Measurements from ENCODE around the gene NOS2.
"Not testable (repeated sequence)": the region's sequence is repeated elsewhere in the genome, so short reads cannot be mapped to it uniquely, and the experiment has no call there.

The NOS2 gene

GRCh38 chr17:27800522-27800921 lies at the start of gene NOS2:
TSS of gene NOS2 (minus strand) at chr17:27800529. CDS start at chr17:27798809, 1,720 bp downstream.
- DNase-seq (ENCODE audit: low read depth in 2 of 2): no peak

DNA sequence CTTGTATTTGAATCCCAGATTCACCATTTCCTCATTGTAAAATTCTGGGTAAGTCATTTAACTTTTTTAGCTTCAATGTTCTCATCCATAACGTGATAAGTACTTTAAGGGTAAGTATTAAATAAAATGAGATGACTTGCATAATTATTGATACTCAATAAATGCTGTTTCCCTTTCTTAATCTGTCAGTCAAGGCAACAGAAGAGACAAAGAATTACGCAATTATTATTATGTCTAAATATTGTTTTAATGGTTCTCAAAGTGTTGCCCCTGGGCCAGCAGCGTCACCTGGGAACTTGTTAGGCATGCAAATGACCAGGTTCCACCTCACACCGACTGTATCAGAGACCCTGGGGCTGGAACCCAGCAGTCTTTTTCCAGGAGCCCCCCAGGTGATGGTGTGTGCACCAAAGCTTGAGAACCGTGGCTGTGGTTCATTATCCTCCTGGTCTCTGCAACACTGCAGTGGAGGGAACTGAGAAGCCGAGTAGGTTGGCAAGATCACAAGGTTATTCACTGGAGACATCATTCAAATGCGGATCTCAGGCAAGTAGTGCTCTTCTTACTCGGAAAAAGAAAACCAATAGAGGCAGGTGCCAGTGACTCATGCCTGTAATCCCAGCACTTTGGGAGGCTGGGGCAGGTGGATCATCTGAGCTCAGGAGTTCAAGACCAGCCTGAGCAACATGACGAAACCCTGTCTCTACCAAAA lies 49.3 kb upstream of the NOS2 start:
- DNase-seq (ENCODE audit: low read depth in 2 of 2): no peak

- no peak for DNase-seq (ENCODE audit: low read depth in 2 of 2)
Measured at GRCh38 chr17:27848931-27849330, 48.6 kb upstream of the NOS2 start.

- not testable (repeated sequence) for DNase-seq (ENCODE audit: low read depth in 2 of 2)
Measured at GRCh38 chr17:27846808-27847307, 46.5 kb upstream of the NOS2 start.

GRCh38 chr17:27846042-27846655 lies 45.8 kb upstream of the NOS2 start:
- DNase-seq (ENCODE audit: low read depth in 2 of 2): peak in 1 of 2 experiments; percentile 4

DNA sequence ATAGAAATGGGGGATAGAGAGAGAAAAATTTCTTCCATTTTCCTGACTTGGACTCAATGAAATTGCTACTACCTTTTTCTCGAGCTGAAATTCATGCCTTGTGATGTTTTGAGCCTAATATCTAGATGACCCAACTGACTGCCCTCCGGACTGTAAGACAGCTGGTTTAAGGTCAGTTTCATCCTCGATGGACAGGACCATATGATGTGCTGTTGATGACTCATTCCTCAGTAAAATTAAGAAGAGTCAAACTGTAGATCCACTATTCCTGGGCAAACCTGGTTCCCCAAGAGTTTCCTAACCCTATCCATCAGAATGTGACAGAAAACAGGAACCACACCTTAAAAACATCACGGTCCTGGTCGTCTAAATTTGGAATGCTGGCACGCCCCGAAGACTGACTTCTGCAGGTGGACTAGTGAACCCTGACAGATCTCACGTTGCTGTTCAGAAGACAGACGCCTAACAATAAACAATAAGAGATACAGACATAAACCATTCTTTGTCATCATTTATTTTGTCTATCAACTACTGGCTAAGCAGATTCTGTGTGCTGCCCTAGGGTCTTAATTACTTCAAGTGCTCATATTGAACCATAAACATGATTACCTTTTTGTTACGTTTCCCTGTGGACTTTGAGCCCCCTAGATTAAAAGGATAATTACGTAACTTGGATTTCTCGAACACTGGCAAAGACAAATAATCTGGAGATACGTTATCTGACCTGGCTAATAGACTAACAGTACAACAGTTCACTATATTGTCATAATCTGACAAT lies 45.1 kb upstream of the NOS2 start:
- DNase-seq (ENCODE audit: low read depth in 2 of 2): no peak

DNA sequence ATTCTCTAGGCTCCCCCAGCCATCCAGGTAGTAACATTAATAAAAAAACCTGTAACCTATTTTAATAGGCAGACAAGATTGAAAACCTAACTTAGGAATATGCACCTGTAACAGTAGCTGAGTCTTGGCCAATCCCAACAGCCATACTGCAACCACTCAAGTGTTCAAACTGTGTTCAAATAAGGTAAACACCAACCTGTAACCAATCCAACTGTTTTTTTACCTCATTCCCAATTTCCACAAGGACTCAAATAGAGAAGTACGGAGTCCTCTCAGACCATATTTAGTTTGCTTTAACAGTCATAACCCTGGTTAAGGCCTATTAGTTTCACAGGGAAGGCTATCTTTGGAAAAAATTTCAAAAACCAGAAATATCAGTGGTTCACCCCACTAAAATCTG lies 40.4 kb upstream of the NOS2 start:
- DNase-seq (ENCODE audit: low read depth in 2 of 2): no peak

GRCh38 chr17:27840406-27840678 lies 40.0 kb upstream of the NOS2 start:
- DNase-seq (ENCODE audit: low read depth in 2 of 2): not testable (repeated sequence)

DNA sequence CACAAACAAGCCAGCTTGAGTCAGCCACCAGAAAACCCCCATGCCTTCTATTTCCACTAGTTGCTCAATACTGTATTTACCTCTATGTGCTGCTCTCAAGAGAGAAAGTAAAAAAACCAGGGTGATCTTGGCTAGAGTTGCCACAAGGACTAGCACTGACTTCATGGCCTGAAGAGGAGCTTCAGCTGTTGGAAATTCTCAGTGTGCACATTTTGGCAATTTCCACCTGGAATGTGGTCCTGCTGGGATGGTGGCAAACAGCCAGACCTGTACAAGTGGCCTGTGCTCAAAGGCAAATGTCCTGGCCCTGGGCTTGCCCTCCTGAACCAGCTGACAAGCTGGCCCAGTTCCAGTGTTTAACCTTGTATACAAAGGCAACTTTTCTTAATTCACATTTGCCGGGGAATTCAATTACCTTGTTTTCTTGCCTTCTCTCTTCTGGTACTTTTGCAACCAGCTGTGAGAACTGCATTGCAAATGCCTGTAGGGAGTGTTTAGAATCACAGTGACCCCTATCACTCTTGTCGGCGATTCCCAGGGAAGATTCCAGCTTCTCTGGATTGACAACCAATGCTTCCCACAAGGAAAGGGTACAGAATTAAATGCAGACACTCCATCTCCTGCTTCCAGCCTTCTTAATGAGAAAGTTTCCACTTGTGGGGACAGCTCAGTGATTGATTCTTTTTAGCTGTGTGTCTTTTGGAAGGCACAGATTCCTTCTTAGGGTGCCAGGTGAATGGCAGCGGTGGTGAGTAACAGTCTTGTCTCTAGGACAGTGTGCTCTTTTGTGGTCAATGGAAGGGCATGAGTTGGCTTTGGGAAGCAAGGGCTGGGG lies 39.5 kb upstream of the NOS2 start:
- DNase-seq (ENCODE audit: low read depth in 2 of 2): not testable (repeated sequence)

- DNase-seq (ENCODE audit: low read depth in 2 of 2): not testable (repeated sequence)
Measured at GRCh38 chr17:27838607-27839006, 38.3 kb upstream of the NOS2 start.

- DNase-seq (ENCODE audit: low read depth in 2 of 2): not testable (repeated sequence)
Measured at GRCh38 chr17:27837769-27838168, 37.4 kb upstream of the NOS2 start.

GRCh38 chr17:27836651-27837050 lies 36.3 kb upstream of the NOS2 start:
- no peak for DNase-seq (ENCODE audit: low read depth in 2 of 2)

- DNase-seq (ENCODE audit: low read depth in 2 of 2): no peak
Measured at GRCh38 chr17:27834571-27834970, 34.2 kb upstream of the NOS2 start.

- no peak for DNase-seq (ENCODE audit: low read depth in 2 of 2)
Measured at GRCh38 chr17:27832831-27833230, 32.5 kb upstream of the NOS2 start.

DNA sequence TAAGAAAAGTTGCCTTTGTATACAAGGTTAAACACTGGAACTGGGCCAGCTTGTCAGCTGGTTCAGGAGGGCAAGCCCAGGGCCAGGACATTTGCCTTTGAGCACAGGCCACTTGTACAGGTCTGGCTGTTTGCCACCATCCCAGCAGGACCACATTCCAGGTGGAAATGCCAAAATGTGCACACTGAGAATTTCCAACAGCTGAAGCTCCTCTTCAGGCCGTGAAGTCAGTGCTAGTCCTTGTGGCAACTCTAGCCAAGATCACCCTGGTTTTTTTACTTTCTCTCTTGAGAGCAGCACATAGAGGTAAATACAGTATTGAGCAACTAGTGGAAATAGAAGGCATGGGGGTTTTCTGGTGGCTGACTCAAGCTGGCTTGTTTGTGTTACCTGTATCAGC lies 29.6 kb upstream of the NOS2 start:
- DNase-seq (ENCODE audit: low read depth in 2 of 2): not testable (repeated sequence)

- not testable (repeated sequence) for DNase-seq (ENCODE audit: low read depth in 2 of 2)
Measured at GRCh38 chr17:27829143-27829711, 28.9 kb upstream of the NOS2 start.

- DNase-seq (ENCODE audit: low read depth in 2 of 2): no peak
Measured at GRCh38 chr17:27825459-27825858, 25.1 kb upstream of the NOS2 start.

DNA sequence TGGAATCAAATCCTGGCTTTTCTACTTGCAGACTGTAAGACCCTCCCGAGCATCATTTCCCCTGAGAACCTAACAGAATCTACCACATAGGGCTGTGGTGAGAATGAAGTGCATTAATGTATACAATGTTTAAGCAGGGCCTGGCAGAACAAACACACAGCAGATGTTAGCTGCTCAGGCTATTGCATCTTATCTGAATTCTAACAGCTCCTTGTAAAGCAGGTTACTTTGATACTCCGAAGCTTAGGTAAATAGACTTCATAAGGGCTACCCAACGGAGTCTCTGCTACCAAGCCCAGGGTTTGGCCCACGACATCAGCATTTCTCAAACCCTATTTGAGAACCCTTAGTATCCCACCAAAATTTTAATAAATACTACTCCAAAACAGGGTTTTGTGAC lies 24.4 kb upstream of the NOS2 start:
- DNase-seq (ENCODE audit: low read depth in 2 of 2): no peak

DNA sequence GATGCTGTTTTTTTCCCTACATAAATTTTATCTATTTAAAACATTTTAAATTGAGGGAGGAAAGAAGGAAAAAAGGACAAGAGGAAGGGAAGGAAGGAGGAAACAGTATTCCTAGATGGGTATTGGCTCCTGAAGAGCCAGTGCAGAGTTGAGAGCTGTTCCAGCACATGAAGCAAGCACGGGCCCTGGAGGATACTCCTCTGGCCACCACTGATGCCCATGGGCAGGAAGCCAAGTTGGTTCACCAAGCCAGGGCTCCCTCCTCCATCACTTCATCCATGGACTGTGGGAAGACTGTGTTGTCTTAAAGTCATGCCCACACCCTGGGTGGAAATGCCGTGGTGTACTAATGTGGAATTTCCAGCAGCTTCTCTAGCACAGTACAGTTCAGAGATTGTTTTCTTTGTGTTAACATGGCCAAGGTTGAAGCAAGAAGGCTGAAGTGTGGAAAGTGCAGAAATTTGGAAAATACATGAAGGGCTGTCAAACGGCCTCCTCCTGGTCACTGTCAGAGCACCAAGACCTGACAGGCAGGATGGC lies 23.9 kb upstream of the NOS2 start:
- no peak for DNase-seq (ENCODE audit: low read depth in 2 of 2)

GRCh38 chr17:27822108-27822507 lies 21.8 kb upstream of the NOS2 start:
- not testable (repeated sequence) for DNase-seq (ENCODE audit: low read depth in 2 of 2)

DNA sequence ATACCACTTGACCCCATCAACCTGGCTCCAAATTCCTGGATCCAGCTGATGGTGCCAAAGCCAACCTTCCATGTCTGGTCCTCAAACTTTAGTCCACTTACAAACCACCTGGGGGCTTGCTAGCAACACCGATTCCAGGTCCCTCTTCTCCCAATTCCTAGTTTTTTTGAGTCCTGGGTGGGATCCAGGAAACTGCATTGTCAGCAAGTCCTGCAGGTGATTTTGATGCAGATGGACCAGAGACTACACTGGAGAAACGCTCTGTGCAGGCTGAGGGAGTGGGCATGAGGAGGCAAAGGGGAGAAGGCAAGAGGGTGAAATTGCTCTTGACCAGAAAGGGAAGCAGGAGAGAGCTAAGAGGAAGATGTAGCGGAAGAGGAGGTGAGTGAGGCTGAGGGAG lies 21.0 kb upstream of the NOS2 start:
- no peak for DNase-seq (ENCODE audit: low read depth in 2 of 2)
